ENCODE results near the gene IL22RA1. TPM values are rescaled to one million over a fixed set of nuclear protein-coding genes. Genes with fewer than 3 reads are reported as not detected.

IL22RA1 gene
- total RNA-seq, 2 donors from 2014 or later: not detected

DNA sequence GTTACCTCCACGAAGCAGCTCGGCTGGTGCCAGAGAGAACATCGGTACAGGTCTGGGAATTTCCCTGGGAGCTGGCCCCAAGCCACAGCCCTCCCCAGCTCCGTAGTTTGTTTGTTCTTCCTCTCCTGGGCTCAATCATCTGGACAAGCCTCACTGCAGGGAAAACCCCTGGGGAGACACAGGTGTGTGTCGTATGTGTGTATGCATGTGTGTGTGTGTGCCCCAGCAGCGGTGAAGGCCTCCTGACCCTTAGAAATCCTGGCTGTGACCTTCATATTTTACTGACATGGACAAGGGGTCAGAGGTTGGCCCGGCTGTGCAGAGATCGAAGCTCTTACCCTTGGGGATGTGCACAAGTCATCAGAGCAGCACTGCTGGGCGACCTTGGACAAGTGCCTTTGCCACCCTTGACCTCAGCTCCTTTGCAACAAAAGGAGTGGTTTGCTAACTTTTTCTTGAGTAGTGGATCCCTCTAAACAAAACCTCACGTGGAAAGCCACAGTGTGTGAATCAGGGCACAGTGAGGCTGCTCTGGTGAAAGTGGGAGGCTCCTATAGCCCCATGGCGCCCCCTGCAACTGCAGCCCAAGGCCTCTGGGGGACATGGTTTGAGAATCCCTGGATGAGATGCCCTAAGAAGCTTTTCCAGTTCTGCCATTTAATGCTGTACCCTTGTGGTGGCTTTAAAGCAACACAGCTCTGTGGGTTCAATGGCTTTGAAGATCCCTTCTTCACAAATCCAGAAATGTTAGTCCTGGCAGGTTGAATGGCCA lies 12.3 kb upstream of the IL22RA1 start:
- Mint-ChIP-seq H3K36me3 (ENCODE audit: low read depth) (no peaks in the 10 kb centered on the region), H3K4me3 (no peak overlapping the region), H3K4me1 (peaks cover 4% of the 10 kb centered on the region), H3K27ac (no peak overlapping the region), H3K9me3 (no peaks in the 10 kb centered on the region), H3K27me3 (peaks cover 16% of the 10 kb centered on the region)
- peak; percentile 59 for ATAC-seq (replicated peaks)

DNA sequence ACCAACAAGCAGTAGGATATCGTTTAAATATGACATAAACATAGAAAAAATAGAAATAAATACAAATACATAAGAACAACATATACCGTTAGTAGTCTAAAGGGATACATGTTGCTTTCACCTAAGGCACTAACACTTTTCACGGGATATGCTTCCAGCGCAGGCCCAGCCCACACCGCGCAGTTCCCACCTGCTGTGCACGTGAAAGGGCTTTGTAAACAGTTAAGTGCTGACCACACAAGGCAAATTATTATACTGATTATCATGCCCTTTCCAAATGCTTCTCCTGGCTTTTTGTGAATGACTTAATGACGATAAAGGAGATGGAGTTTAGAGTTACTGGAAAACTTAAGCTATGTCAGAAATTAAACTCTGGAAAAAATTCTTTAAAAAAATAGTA lies 11.3 kb upstream of the IL22RA1 start:
- H3K9me3 Mint-ChIP-seq: no peaks in the 10 kb centered on the region
- no peak overlapping the region for H3K27ac Mint-ChIP-seq
- ATAC-seq (replicated peaks): no peak
- H3K4me1 Mint-ChIP-seq: peaks cover 8% of the 10 kb centered on the region
- H3K27me3 Mint-ChIP-seq: peaks cover 16% of the 10 kb centered on the region
- no peak overlapping the region for H3K4me3 Mint-ChIP-seq
- H3K36me3 Mint-ChIP-seq (ENCODE audit: low read depth): no peaks in the 10 kb centered on the region

DNA sequence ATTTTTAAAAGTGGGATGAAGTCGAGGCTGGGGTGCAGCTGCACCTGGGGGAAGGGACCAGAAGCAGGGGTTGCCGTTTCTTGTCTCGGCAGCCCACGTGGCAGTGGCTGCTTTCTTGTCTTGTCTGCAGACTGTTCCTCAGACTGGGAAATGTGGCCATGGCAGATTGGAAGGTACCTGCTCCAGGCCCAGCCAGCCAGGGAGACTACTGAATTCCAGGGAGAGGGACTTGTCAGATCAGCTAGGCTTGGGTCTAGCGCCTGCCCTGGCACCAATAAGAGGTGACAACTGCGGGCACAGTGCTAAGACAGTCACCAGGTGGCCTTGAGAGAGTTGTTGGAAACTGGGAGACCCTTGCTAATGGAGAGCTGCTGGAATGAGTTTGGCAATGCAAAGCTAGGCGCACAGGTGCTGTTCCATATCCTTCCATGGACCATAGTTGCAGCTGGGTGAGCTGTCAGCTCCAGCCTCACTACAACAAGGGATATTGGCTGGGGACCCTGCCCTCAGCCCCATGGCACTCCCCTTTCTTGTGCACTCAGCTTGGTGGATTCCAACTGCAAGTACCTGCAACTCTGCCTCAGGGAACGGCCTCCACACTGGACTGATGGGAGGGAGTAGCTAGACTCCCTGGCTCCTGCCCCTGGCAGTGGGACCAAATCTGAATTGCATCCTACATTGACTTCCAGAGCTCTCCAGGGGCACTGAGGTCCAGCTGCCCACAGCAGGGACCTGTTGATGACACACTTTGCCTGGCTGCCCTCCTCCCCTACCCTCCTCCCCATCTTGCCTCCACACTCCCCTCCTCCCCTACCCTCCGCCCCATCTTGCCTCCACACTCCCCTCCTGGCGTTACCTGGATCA lies 9.9 kb upstream of the IL22RA1 start:
- no peaks in the 10 kb centered on the region for H3K9me3 Mint-ChIP-seq
- H3K36me3 Mint-ChIP-seq (ENCODE audit: low read depth): no peaks in the 10 kb centered on the region
- no peak overlapping the region for H3K4me3 Mint-ChIP-seq
- no peak overlapping the region for H3K27ac Mint-ChIP-seq
- ATAC-seq (replicated peaks): no peak
- peaks cover 8% of the 10 kb centered on the region for H3K4me1 Mint-ChIP-seq
- H3K27me3 Mint-ChIP-seq: peaks cover 16% of the 10 kb centered on the region

DNA sequence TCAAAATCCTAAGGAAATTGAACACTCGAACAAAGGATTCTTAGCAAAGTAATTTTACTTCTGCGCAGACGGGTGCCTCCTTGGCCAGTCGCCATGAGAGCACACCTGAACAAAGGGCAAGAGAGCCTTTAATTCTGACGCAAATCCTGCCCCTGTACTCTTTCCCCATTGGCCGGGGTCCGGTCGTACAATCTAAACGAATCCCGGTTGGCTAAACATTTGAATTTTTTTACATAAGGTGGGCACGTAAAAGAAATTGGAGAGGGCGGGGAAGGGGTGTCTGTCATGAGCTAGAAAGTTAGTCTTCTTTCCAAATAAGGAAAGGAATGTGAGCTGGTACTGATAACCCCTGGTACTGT lies 8.2 kb upstream of the IL22RA1 start:
- peaks cover 16% of the 10 kb centered on the region for H3K27me3 Mint-ChIP-seq
- ATAC-seq (replicated peaks): no peak

DNA sequence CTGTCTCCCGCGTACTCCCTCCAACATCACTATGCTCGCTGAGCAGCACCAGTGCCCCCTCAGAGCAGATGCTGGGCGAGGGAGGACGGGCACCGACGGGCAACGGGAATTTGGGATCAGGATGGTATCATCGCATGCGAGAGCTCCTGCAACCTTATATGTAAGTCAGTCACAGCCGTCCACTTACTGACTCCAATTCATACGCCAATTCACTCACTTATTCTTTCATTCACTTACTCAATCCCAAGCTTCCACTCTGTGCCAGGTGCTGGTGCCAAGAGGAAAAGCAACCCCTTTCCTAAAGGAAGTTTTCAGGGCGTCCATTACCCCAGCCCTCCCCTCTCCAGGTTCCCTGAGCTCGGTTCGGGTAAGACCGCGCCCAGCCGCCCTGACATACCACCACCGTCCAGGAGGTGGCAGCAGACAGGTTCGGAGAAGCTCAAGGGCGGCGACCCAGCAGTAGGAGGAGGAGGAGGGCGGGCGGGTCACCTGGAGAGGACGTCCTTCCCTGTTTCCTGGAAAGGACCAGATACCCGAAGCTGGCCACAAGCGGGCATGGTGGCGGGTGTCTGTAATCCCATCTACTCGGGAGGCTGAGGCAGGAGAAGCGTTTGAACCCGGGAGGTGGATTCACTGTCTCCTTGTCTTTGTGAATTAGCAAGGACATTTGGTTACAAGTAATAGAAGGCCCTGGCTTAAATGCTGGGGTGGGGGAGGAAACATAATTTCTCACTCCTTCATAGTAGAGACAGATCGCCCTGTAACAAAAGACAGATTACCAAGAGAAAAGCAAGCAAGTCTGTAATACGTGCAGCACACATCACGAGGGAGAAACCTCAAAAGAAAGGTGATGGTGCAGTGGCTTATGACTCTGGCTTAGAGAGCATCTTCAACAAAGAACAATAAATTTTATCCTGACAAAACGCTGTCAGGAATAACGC lies 7.6 kb upstream of the IL22RA1 start:
- peak overlapping the region; percentile 2 for H3K27ac Mint-ChIP-seq
- peak; percentile 87 for ATAC-seq (replicated peaks)

More for the DNA sequence above, 8.2 kb upstream of the IL22RA1 start:
- no peak overlapping the region for H3K27ac Mint-ChIP-seq
- peak overlapping the region; percentile 58 for H3K4me3 Mint-ChIP-seq
- peaks cover 8% of the 10 kb centered on the region for H3K4me1 Mint-ChIP-seq
- no peaks in the 10 kb centered on the region for H3K36me3 Mint-ChIP-seq (ENCODE audit: low read depth)
- H3K9me3 Mint-ChIP-seq: no peaks in the 10 kb centered on the region

DNA sequence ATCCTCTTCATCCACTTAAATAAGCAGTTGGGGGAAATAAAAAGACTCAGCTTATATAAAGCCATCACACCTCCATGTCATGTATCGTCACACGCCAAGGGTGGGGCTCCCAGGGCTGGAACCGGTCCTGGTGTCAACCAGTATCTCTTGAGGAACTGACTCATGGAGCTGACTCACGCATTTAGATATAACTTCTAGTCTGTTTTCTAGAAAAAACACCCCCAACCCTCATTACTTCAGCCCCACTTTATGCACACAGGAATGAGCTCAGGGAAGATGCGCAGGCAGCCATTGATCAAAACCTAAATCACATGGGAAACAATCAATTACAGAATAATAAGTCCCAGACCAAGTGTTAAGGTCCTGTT lies 6.9 kb upstream of the IL22RA1 start:
- no peaks in the 10 kb centered on the region for H3K9me3 Mint-ChIP-seq
- H3K36me3 Mint-ChIP-seq (ENCODE audit: low read depth): no peaks in the 10 kb centered on the region
- H3K27me3 Mint-ChIP-seq: peaks cover 16% of the 10 kb centered on the region
- peak; percentile 83 for ATAC-seq (replicated peaks)
- no peak overlapping the region for H3K27ac Mint-ChIP-seq
- H3K4me3 Mint-ChIP-seq: peak overlapping the region; percentile 58
- H3K4me1 Mint-ChIP-seq: peaks cover 8% of the 10 kb centered on the region

More for the DNA sequence above, 7.6 kb upstream of the IL22RA1 start:
- peaks cover 16% of the 10 kb centered on the region for H3K27me3 Mint-ChIP-seq
- peak overlapping the region; percentile 58 for H3K4me3 Mint-ChIP-seq
- peaks cover 8% of the 10 kb centered on the region for H3K4me1 Mint-ChIP-seq
- H3K9me3 Mint-ChIP-seq: no peaks in the 10 kb centered on the region
- no peaks in the 10 kb centered on the region for H3K36me3 Mint-ChIP-seq (ENCODE audit: low read depth)

DNA sequence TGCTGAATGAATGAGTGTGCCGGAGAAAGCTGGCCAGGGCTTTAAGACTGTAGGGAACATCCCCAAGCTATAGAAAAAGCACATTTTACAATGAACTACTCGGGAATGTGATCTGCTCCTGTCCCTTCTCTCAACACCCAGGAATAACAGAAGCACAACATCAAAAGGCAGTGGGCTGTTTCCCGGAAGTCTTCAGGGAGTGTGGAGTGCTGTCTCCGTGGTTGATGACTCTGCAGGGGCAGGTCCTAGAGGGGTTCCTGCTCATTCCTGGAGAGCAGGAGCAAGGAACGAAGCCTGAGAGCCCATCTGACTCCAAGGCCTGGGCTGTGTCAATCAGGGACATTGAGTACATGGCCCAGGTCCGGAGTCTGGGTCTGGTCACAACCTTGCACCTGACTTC lies 4.9 kb upstream of the IL22RA1 start:
- H3K4me3 Mint-ChIP-seq: no peak overlapping the region
- no peak overlapping the region for H3K27ac Mint-ChIP-seq
- peaks cover 26% of the 10 kb centered on the region for H3K27me3 Mint-ChIP-seq
- H3K4me1 Mint-ChIP-seq: peaks cover 8% of the 10 kb centered on the region
- no peaks in the 10 kb centered on the region for H3K36me3 Mint-ChIP-seq (ENCODE audit: low read depth)
- H3K9me3 Mint-ChIP-seq: no peaks in the 10 kb centered on the region
- ATAC-seq (replicated peaks): no peak

DNA sequence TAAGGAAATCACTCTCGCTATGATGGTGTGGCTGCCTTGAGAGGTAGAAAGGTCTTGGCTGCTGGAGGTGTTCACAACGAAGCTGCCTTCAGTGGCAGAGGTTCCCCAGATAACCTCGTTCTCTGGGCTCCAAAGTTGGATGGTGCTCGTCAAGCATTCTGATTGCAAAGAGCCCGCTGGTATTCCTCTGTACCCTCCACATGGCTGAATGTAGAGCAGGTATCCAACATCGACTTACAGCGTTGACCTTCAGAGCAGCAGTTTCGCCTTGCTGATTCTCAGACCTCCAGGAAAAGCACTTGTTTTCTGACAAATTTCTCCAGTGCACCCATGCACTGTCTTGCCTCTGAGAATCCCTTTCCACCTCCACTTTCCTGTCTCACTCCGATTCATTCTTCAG lies 4.3 kb upstream of the IL22RA1 start:
- Mint-ChIP-seq H3K27ac (no peak overlapping the region), H3K9me3 (no peaks in the 10 kb centered on the region), H3K27me3 (peaks cover 26% of the 10 kb centered on the region), H3K4me3 (no peak overlapping the region), H3K36me3 (ENCODE audit: low read depth) (no peaks in the 10 kb centered on the region), H3K4me1 (peaks cover 8% of the 10 kb centered on the region)
- no peak for ATAC-seq (replicated peaks)

DNA sequence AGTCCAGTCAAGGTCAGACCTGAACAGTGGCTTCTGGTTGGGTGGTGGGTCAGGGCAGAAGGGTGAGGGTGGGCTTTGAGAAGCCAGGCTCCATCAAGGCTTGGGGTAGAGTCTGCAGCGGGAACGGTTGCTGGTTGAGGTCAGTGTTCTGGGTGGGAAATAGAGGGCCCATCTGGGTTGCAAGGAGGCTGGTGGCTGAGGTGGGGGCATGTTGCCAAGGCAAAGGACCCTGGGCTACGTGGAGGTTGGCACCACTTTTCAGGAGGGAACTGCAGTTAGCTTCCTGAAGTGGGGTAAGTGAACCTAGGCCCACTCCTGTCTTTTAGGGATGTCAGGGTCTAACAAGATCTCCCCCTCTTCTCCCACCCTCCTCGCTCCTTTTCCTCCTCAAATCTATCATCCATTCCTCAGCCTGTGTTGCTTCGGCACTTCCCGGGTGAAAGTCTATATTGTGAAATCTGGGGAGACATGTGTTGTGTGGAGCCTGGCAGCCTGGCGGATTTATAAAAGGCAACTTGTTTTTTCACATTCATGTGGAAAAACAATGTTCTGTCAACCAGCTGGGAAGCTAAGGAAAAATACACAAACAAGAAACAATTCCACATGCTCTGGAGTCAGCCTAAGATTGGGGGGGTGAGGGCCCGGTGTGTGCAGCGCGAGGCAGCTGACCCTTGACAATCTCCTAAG lies 1.5 kb downstream of the IL22RA1 start:
- no peaks in the 10 kb centered on the region for H3K9me3 Mint-ChIP-seq
- no peaks in the 10 kb centered on the region for H3K36me3 Mint-ChIP-seq (ENCODE audit: low read depth)
- no peaks in the 10 kb centered on the region for H3K4me1 Mint-ChIP-seq
- H3K27me3 Mint-ChIP-seq: peaks cover 12% of the 10 kb centered on the region
- no peak overlapping the region for H3K4me3 Mint-ChIP-seq
- ATAC-seq (replicated peaks): no peak
- H3K27ac Mint-ChIP-seq: no peak overlapping the region

DNA sequence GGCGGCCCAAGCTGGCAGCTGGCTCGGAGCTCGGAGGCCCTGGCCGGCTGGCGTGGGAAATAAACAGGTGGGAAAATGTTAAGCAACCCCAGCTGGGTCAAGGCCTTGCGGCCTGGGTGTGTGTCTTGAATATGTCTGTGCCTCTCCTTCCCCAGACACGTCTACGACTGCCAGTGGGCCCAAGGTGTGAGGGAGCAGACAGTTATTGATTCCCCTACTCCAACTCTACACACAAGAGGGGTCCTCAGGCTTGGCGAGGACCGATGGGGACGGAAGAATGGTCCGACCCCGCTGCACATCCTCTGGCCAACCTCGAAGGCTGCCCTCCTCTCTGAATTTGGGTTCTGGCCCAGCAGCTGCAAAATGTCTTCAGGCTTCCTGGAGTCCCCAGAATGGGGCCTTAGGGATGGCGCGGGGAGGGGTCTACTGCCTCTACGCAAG lies 2.2 kb downstream of the IL22RA1 start:
- H3K27me3 Mint-ChIP-seq: peaks cover 17% of the 10 kb centered on the region
- ATAC-seq (replicated peaks): no peak
- no peak overlapping the region for H3K27ac Mint-ChIP-seq
- H3K36me3 Mint-ChIP-seq (ENCODE audit: low read depth): no peaks in the 10 kb centered on the region
- H3K4me3 Mint-ChIP-seq: no peak overlapping the region
- H3K4me1 Mint-ChIP-seq: no peaks in the 10 kb centered on the region
- H3K9me3 Mint-ChIP-seq: no peaks in the 10 kb centered on the region

DNA sequence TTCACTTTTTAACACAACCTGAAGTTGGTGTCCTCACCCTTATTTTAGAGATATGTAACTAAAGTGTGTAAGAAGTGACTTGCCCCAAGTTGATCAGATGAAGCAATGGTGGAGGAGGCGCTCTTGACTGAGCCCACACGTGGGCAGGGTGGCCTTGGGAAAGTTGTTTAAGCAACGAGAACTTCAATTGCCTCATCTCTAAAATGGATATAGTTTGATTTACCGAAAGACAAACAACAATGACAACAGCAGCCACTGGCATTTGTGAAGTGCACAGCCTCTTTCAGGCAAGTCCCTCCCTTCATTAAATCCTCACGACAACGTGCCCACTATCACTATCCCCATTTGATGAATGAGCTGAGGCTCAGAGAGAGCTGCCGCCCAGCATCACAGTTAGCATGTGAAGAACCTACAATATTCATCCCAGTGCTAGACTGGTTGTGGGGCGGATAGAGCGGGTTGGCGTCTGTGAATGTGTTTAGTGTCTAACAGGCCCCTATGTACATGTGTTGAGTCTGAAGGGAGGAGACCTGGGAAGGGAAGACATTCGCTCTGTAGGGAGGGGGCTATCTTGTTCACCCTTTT lies 3.0 kb downstream of the IL22RA1 start:
- Mint-ChIP-seq H3K36me3 (ENCODE audit: low read depth) (no peaks in the 10 kb centered on the region), H3K4me1 (no peaks in the 10 kb centered on the region), H3K27me3 (peaks cover 17% of the 10 kb centered on the region), H3K27ac (no peak overlapping the region), H3K4me3 (no peak overlapping the region), H3K9me3 (no peaks in the 10 kb centered on the region)
- ATAC-seq (replicated peaks): no peak

DNA sequence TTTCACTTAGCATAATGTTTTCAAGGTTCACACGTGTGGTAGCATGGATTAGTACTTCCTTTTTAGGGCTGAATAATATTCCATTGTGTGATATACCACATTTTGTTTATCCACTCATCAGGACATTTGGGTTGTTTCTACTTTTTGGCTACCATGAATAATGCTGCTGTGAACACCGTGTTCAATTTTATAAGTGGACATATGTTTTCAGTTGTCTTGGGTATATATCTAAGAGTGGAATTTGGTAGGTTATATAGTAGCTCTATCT lies 3.8 kb downstream of the IL22RA1 start:
- Mint-ChIP-seq H3K4me3 (no peak overlapping the region), H3K27me3 (peaks cover 13% of the 10 kb centered on the region), H3K4me1 (no peaks in the 10 kb centered on the region), H3K27ac (no peak overlapping the region), H3K36me3 (ENCODE audit: low read depth) (no peaks in the 10 kb centered on the region), H3K9me3 (no peaks in the 10 kb centered on the region)
- no peak for ATAC-seq (replicated peaks)

DNA sequence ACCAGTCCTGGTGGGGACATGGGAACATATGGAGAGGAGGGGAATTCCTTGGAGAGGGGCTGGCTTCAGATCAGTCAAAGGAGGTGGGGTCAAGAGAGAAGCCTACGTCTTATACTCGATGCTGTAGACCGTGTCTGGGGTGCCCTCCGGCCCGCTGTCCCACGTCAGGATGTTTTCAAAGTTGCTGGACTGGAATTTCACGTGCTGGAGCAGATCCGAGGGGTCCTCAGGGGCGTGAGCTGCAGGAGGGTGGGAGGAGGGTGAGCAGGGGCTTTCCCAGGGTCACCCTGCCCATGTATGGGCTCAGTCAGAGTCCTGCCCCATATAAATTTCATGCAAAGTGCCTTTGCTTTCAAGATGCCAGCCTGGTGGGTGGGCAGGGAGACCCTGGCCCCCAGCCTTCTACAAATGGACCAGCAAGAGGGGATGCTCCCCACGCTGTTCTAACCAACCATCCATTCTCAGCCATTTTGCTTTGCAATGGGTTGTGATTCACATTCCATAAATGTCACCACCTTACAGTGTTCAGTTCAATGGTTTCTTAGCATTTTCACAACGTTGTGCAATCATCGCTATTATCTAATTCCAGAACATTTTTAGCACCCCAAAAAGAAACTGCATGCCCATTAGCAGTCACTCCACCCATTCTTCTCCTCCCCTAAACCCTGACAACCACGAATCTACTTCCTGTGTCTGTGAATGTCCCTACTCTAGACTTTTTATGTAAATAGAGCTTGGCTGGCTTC lies 4.3 kb downstream of the IL22RA1 start:
- no peak for ATAC-seq (replicated peaks)
- no peak overlapping the region for H3K27ac Mint-ChIP-seq
- H3K4me1 Mint-ChIP-seq: no peaks in the 10 kb centered on the region

More for the DNA sequence above, 4.3 kb downstream of the IL22RA1 start:
- no peak overlapping the region for H3K4me3 Mint-ChIP-seq
- no peaks in the 10 kb centered on the region for H3K36me3 Mint-ChIP-seq (ENCODE audit: low read depth)
- no peaks in the 10 kb centered on the region for H3K9me3 Mint-ChIP-seq
- H3K27me3 Mint-ChIP-seq: peaks cover 11% of the 10 kb centered on the region

Measured in activated T-helper 17 cell treated with anti-CD3 and anti-CD28 coated beads, Interleukin-2, amount 50 U/mL, for 72 hours (primary cell).